ENCODE measurements around the gene SAMD13. TPM values are rescaled to one million over a fixed set of nuclear protein-coding genes. Genes with fewer than 3 reads are reported as not detected.

Gene SAMD13
- total RNA-seq, 1 donor from 2014 or later = 2.0 TPM

DNA sequence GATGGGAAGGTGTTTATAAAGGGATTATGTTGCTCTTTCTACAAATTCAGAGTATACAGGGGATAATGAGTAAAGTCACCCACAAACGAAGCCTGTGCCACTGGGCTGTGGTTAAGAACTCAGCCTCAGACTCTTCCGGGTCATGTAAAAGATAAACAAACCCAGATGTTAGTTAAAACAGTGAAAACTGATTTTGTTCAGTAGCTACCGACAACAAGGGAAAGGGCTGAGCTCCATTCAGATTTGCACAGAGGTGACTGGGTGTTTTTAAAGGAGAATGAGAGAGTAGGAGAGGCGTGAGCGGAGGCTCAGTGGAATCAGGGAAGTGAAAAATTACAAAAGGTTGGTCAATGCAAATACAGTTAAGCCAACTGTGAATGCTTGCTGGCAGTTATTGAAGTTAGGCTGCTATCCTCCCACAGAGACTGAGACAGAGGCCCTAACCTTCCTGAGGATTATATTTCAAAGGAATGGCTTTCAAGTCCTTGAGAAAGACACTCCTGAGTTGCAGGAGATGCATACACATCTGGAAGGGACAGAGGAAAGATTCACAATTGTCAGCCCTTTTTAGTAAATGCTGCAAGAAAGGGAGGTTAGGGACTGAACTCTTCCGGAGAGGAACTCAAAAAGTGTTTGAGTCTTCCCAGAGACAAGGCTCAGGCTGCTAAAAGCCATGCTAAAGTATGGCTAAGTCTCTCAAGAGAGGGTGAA lies 29.9 kb upstream of the SAMD13 start:
- Histone ChIP-seq H3K27ac (replicated peaks) (no peak overlapping the region), H3K27me3 (ENCODE audit: low read depth) (no peaks in the 10 kb centered on the region), H3K36me3 (no peaks in the 10 kb centered on the region), H3K4me3 (no peak overlapping the region), H3K9me3 (replicated peaks) (no peaks in the 10 kb centered on the region), H3K4me1 (no peaks in the 10 kb centered on the region)
- intact Hi-C loops (cut with micrococcal nuclease) = no loop called here
- TF ChIP-seq, protein P1, sequence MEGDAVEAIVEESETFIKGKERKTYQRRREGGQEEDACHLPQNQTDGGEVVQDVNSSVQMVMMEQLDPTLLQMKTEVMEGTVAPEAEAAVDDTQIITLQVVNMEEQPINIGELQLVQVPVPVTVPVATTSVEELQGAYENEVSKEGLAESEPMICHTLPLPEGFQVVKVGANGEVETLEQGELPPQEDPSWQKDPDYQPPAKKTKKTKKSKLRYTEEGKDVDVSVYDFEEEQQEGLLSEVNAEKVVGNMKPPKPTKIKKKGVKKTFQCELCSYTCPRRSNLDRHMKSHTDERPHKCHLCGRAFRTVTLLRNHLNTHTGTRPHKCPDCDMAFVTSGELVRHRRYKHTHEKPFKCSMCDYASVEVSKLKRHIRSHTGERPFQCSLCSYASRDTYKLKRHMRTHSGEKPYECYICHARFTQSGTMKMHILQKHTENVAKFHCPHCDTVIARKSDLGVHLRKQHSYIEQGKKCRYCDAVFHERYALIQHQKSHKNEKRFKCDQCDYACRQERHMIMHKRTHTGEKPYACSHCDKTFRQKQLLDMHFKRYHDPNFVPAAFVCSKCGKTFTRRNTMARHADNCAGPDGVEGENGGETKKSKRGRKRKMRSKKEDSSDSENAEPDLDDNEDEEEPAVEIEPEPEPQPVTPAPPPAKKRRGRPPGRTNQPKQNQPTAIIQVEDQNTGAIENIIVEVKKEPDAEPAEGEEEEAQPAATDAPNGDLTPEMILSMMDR (IDR thresholded peaks at IDR 0.05; ENCODE audit: borderline replicate concordance) = no peak
- no peak for DNase-seq

DNA sequence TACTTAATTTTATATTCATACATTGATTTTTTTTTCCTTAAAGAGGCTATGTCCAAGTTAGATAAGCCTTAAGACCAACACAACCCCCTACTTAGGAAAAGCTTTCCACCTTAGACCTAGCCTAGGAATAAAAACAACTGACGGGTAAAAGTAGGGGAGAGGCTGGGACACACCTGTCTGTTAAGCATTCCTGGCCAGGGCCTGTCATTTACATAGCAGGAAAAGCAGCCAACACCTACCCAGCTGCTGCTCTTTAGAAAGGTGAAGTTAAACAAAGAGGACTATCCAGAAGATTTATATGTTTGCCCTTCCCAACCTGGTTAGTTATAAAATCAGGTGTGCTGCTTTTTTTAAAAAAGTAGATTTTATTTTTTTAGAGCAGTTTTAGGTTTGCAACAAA lies 29.1 kb upstream of the SAMD13 start:
- Histone ChIP-seq H3K27me3 (ENCODE audit: low read depth) (no peaks in the 10 kb centered on the region), H3K27ac (replicated peaks) (no peak overlapping the region), H3K4me1 (no peaks in the 10 kb centered on the region), H3K4me3 (no peak overlapping the region), H3K9me3 (replicated peaks) (no peaks in the 10 kb centered on the region), H3K36me3 (no peaks in the 10 kb centered on the region)
- no peak for DNase-seq
- intact Hi-C loops (cut with micrococcal nuclease) = no loop called here
- TF ChIP-seq, protein P1 (IDR thresholded peaks at IDR 0.05; ENCODE audit: borderline replicate concordance) = no peak

DNA sequence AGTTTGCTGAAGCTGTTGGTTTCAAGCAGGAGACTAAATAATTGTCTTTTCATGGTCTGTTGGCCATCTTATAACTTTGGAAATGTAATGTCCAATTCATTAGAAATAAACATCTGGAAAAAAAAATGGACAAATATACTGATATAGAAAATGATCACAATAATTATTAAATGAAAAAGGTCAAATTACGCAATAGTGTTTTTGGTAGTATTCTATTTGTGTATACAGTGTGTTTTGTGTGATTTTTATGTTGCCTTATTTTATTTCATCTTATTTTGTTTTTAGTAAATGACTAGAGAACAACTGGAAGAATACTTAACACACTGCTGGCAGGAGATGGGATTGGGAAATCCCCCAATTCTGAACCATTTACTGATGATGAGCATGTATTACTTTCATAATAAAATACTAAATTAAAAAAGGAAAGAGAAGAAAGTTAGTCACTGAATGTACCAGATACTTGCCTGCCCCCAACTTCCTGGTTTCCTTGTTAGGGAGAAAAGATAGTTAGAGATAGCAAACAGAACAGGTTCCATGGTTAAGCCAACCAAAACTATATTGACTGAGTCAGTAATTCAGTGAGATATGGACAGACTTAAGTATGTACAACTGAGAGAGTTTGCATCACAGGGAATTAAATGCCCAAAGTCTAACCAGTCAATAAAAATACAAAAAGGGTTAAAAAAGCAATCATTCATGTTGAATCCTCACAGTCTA lies 24.0 kb upstream of the SAMD13 start:
- Histone ChIP-seq H3K36me3 (no peaks in the 10 kb centered on the region), H3K4me1 (no peaks in the 10 kb centered on the region), H3K27me3 (ENCODE audit: low read depth) (no peaks in the 10 kb centered on the region), H3K9me3 (replicated peaks) (no peaks in the 10 kb centered on the region), H3K27ac (replicated peaks) (no peak overlapping the region), H3K4me3 (no peak overlapping the region)
- intact Hi-C loops (cut with micrococcal nuclease) = no loop called here
- DNase-seq = no peak
- TF ChIP-seq, protein P1 (IDR thresholded peaks at IDR 0.05; ENCODE audit: borderline replicate concordance) = no peak

DNA sequence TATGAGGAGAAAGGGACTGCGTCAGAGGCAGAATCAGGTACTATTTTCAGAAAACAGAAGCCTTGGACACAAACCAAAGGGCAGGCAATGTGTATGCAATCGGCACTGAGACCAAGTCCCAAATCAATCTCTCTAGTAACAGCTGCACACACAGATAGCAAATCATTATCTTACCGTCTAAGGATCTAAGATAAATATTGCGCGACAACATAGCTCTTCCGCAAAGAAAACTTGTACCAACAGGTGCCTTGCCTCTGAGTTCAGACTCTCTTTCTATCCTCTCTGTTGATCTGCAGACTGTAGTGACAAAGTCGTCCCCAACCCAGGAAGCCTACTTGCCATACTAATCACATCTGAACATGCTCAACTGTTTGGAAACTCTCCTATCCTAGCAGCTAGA lies 22.6 kb upstream of the SAMD13 start:
- no peak for DNase-seq
- intact Hi-C loops (cut with micrococcal nuclease) = no loop called here

DNA sequence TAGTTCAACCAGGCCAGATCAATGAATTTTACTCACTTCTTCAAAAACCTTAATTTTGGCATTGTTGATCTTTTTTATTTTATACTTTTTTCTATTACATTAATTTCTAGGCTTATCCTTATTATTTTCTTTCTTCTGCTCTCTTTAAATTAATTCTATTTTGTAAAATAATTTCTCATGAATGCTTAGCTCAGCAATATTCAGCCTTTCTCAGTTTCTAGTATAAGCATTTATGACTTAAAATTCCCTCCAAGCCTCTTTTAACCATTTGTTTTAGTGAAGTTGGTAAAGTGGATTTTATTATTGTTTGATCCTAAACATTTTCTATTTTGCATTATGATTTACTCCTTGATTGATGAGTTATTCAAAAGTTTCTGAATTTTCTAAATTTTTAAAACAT lies 20.6 kb upstream of the SAMD13 start:
- H3K4me3 ChIP-seq = no peak overlapping the region
- no peak for DNase-seq
- intact Hi-C loops (cut with micrococcal nuclease) = no loop called here
- TF ChIP-seq, protein P1 (IDR thresholded peaks at IDR 0.05; ENCODE audit: borderline replicate concordance) = no peak
- H3K36me3 ChIP-seq = no peaks in the 10 kb centered on the region
- H3K27me3 ChIP-seq (ENCODE audit: low read depth) = no peaks in the 10 kb centered on the region
- H3K9me3 ChIP-seq (replicated peaks) = no peaks in the 10 kb centered on the region
- no peak overlapping the region for H3K27ac ChIP-seq (replicated peaks)
- no peaks in the 10 kb centered on the region for H3K4me1 ChIP-seq

More for the DNA sequence above, 22.6 kb upstream of the SAMD13 start:
- Histone ChIP-seq H3K36me3 (no peaks in the 10 kb centered on the region), H3K27me3 (ENCODE audit: low read depth) (no peaks in the 10 kb centered on the region), H3K4me1 (no peaks in the 10 kb centered on the region), H3K4me3 (no peak overlapping the region), H3K27ac (replicated peaks) (no peak overlapping the region), H3K9me3 (replicated peaks) (no peaks in the 10 kb centered on the region)
- TF ChIP-seq, protein P1 (IDR thresholded peaks at IDR 0.05; ENCODE audit: borderline replicate concordance) = no peak
